ENCODE measurements around the gene GMCL1.

GMCL1 gene

GRCh38 chr2:69784228-69784627 is 45.2 kb upstream of the GMCL1 start:
- no peaks in the 10 kb centered on the region for H3K36me3 ChIP-seq (ENCODE audit: insufficient read depth, low read length)
- H3K27me3 ChIP-seq (ENCODE audit: insufficient read depth, low read length): 0 out of 2 replicates have a peak, but pooled peaks cover 5% of the 10 kb centered on the region
- no peak overlapping the region for H3K9ac ChIP-seq (ENCODE audit: low read length)
- H3K79me2 ChIP-seq (ENCODE audit: insufficient read depth, low read length): no peaks in the 10 kb centered on the region
- H3K27ac ChIP-seq (ENCODE audit: low read depth, low read length, poor library complexity, severe bottlenecking): no peak overlapping the region
- no peak for TF ChIP-seq CTCF (IDR thresholded peaks at IDR 0.05; ENCODE audit: low read length)
- no peak for TF ChIP-seq EZH2 (IDR thresholded peaks at IDR 0.05; ENCODE audit: borderline replicate concordance, low read length)
- H4K20me1 ChIP-seq (ENCODE audit: insufficient read depth, low read length): no peaks in the 10 kb centered on the region
- H3K4me3 ChIP-seq (ENCODE audit: low read depth, low read length, poor library complexity, severe bottlenecking): no peak overlapping the region
- H3K9me3 ChIP-seq (ENCODE audit: low read length): no peaks in the 10 kb centered on the region
- no peak overlapping the region for H2AFZ ChIP-seq (ENCODE audit: low read length)
- no peaks in the 10 kb centered on the region for H3K4me1 ChIP-seq (ENCODE audit: insufficient read depth, low read length, severe bottlenecking)
- no peak overlapping the region for H3K4me2 ChIP-seq (ENCODE audit: low read length)
- H3K9me2 ChIP-seq (ENCODE audit: low read depth, low read length): no peaks in the 10 kb centered on the region
- H3F3A ChIP-seq (ENCODE audit: insufficient read depth, low read length): no peaks in the 10 kb centered on the region

- H4K20me1 ChIP-seq (ENCODE audit: insufficient read depth, low read length): no peaks in the 10 kb centered on the region
- TF ChIP-seq EZH2 (IDR thresholded peaks at IDR 0.05; ENCODE audit: borderline replicate concordance, low read length) (no peak), CTCF (IDR thresholded peaks at IDR 0.05; ENCODE audit: low read length) (no peak)
- no peaks in the 10 kb centered on the region for H3K36me3 ChIP-seq (ENCODE audit: insufficient read depth, low read length)
- H2AFZ ChIP-seq (ENCODE audit: low read length): no peak overlapping the region
- H3K9me3 ChIP-seq (ENCODE audit: low read length): no peaks in the 10 kb centered on the region
- no peaks in the 10 kb centered on the region for H3K9me2 ChIP-seq (ENCODE audit: low read depth, low read length)
- H3K79me2 ChIP-seq (ENCODE audit: insufficient read depth, low read length): no peaks in the 10 kb centered on the region
- no peaks in the 10 kb centered on the region for H3F3A ChIP-seq (ENCODE audit: insufficient read depth, low read length)
- peaks cover 7% of the 10 kb centered on the region for H3K4me1 ChIP-seq (ENCODE audit: insufficient read depth, low read length, severe bottlenecking)
- 0 out of 2 replicates have a peak, but pooled peaks cover 5% of the 10 kb centered on the region for H3K27me3 ChIP-seq (ENCODE audit: insufficient read depth, low read length)
- no peak overlapping the region for H3K27ac ChIP-seq (ENCODE audit: low read depth, low read length, poor library complexity, severe bottlenecking)
- no peak overlapping the region for H3K4me2 ChIP-seq (ENCODE audit: low read length)
- H3K4me3 ChIP-seq (ENCODE audit: low read depth, low read length, poor library complexity, severe bottlenecking): no peak overlapping the region
- H3K9ac ChIP-seq (ENCODE audit: low read length): no peak overlapping the region
These were observed 44.1 kb upstream of the GMCL1 start for GRCh38 chr2:69785358-69785757.

DNA sequence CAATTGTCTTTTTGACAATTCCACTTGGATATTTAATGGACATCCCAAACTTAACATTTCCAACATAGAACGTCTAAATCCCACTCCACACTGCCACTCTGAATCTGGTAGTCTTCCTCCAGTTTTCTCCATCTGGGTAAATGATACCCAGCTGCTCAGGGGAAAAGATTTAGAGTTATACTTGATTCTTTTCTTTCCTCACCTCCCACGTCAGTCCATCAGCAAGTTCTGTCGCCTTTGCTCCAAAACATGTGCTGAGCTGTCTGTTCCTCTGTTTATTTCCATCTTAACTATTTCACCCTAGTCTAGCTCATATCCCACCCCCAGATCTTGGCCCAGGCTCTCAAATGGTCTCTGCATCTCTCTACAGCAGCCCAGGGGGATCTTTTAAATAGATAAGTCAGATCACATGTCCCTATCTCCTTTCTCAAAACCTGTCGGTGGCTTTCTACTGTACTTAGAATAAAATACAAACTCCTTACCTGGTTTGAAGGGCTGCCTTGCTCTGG is 43.4 kb upstream of the GMCL1 start:
- H3K27me3 ChIP-seq (ENCODE audit: insufficient read depth, low read length): 0 out of 2 replicates have a peak, but pooled peaks cover 5% of the 10 kb centered on the region
- no peak overlapping the region for H3K27ac ChIP-seq (ENCODE audit: low read depth, low read length, poor library complexity, severe bottlenecking)
- no peaks in the 10 kb centered on the region for H4K20me1 ChIP-seq (ENCODE audit: insufficient read depth, low read length)
- no peaks in the 10 kb centered on the region for H3F3A ChIP-seq (ENCODE audit: insufficient read depth, low read length)
- no peak overlapping the region for H2AFZ ChIP-seq (ENCODE audit: low read length)
- H3K36me3 ChIP-seq (ENCODE audit: insufficient read depth, low read length): no peaks in the 10 kb centered on the region
- no peak for TF ChIP-seq CTCF (IDR thresholded peaks at IDR 0.05; ENCODE audit: low read length)
- TF ChIP-seq EZH2 (IDR thresholded peaks at IDR 0.05; ENCODE audit: borderline replicate concordance, low read length): no peak
- H3K4me3 ChIP-seq (ENCODE audit: low read depth, low read length, poor library complexity, severe bottlenecking): no peak overlapping the region
- peaks cover 8% of the 10 kb centered on the region for H3K4me1 ChIP-seq (ENCODE audit: insufficient read depth, low read length, severe bottlenecking)
- H3K4me2 ChIP-seq (ENCODE audit: low read length): no peak overlapping the region
- H3K9ac ChIP-seq (ENCODE audit: low read length): no peak overlapping the region
- no peaks in the 10 kb centered on the region for H3K9me3 ChIP-seq (ENCODE audit: low read length)
- H3K79me2 ChIP-seq (ENCODE audit: insufficient read depth, low read length): no peaks in the 10 kb centered on the region
- H3K9me2 ChIP-seq (ENCODE audit: low read depth, low read length): no peaks in the 10 kb centered on the region
